WTC11 (cell line): Measurements from ENCODE around the gene FMNL2.

Source experiments
- ATF1 ChIP-seq: sonication (generic); formaldehyde crosslinking; IDR thresholded peaks from 2 replicates; pipeline ENCODE4 v1.8.1; 2023; ENCODE audit warnings: mild to moderate bottlenecking, moderate library complexity, missing genetic modification reagents
- CBFB ChIP-seq: sonication (generic); formaldehyde crosslinking; IDR thresholded peaks from 2 replicates; pipeline ENCODE4 v1.8.1; 2022; ENCODE audit warnings: mild to moderate bottlenecking, low read depth, missing genetic modification reagents
- JUN ChIP-seq: sonication (generic); formaldehyde crosslinking; IDR thresholded peaks from 2 replicates; pipeline ENCODE4 v1.8.0; 2023; ENCODE audit warnings: mild to moderate bottlenecking, missing genetic modification reagents
- SMAD4 ChIP-seq: sonication (generic); formaldehyde crosslinking; IDR thresholded peaks from 2 replicates; pipeline ENCODE4 v1.8.0; 2022; ENCODE audit warnings: mild to moderate bottlenecking, missing genetic modification reagents
- TEAD4 ChIP-seq: sonication (generic); formaldehyde crosslinking; IDR thresholded peaks from 2 replicates; pipeline ENCODE4 v1.8.0; 2022; ENCODE audit warnings: mild to moderate bottlenecking, missing genetic modification reagents
- TP53 ChIP-seq: sonication (generic); formaldehyde crosslinking; IDR thresholded peaks from 2 replicates; pipeline ENCODE4 v1.8.1; 2023; ENCODE audit warnings: mild to moderate bottlenecking, missing genetic modification reagents
- TF ChIP-seq, protein P1 (sequence below): fragments of 200-600 bp; IDR thresholded peaks from 2 replicates; pipeline ENCODE4 v1.8.0; 2022; ENCODE audit warnings: antibody characterized with exemption
- TF ChIP-seq, protein P2 (sequence below): sonication (generic); formaldehyde crosslinking; IDR thresholded peaks from 2 replicates; pipeline ENCODE4 v1.8.1; 2023; ENCODE audit warnings: mild to moderate bottlenecking, missing genetic modification reagents, moderate library complexity
- TF ChIP-seq, protein P3 (sequence below): sonication (generic); formaldehyde crosslinking; IDR thresholded peaks from 2 replicates; pipeline ENCODE4 v1.8.0; 2022; ENCODE audit warnings: mild to moderate bottlenecking, missing genetic modification reagents

GRCh38 chr2:152611458-152612231 lies 276.7 kb downstream of the FMNL2 start:
- TF ChIP-seq TEAD4 (CRISPR knock-in tag): no peak
- no peak for TF ChIP-seq JUN (CRISPR knock-in tag)
- TF ChIP-seq, protein P1, sequence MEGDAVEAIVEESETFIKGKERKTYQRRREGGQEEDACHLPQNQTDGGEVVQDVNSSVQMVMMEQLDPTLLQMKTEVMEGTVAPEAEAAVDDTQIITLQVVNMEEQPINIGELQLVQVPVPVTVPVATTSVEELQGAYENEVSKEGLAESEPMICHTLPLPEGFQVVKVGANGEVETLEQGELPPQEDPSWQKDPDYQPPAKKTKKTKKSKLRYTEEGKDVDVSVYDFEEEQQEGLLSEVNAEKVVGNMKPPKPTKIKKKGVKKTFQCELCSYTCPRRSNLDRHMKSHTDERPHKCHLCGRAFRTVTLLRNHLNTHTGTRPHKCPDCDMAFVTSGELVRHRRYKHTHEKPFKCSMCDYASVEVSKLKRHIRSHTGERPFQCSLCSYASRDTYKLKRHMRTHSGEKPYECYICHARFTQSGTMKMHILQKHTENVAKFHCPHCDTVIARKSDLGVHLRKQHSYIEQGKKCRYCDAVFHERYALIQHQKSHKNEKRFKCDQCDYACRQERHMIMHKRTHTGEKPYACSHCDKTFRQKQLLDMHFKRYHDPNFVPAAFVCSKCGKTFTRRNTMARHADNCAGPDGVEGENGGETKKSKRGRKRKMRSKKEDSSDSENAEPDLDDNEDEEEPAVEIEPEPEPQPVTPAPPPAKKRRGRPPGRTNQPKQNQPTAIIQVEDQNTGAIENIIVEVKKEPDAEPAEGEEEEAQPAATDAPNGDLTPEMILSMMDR: no peak
- TF ChIP-seq, protein P2, sequence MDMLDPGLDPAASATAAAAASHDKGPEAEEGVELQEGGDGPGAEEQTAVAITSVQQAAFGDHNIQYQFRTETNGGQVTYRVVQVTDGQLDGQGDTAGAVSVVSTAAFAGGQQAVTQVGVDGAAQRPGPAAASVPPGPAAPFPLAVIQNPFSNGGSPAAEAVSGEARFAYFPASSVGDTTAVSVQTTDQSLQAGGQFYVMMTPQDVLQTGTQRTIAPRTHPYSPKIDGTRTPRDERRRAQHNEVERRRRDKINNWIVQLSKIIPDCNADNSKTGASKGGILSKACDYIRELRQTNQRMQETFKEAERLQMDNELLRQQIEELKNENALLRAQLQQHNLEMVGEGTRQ (CRISPR knock-in tag): no peak
- no peak for TF ChIP-seq CBFB (CRISPR knock-in tag)
- TF ChIP-seq, protein P3, sequence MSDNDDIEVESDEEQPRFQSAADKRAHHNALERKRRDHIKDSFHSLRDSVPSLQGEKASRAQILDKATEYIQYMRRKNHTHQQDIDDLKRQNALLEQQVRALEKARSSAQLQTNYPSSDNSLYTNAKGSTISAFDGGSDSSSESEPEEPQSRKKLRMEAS (CRISPR knock-in tag): no peak
- no peak for TF ChIP-seq ATF1 (CRISPR knock-in tag)
- no peak for TF ChIP-seq TP53 (CRISPR knock-in tag)
- no peak for TF ChIP-seq SMAD4 (CRISPR knock-in tag)
